Mucosa of descending colon (tissue), 3 donors: ENCODE measurements around the gene MTCH1. TPM values are rescaled to one million over a fixed set of nuclear protein-coding genes. Genes with fewer than 3 reads are reported as not detected.

Source experiments
- ATAC-seq: fragments of 200-7000 bp; cut with Tn5 transposase; one replicate; pipeline ENCODE4 v1.9.1; 2020; ENCODE audit warnings: mild to moderate bottlenecking, moderate library complexity
- DNase-seq, 3 donors: peaks; one replicate each; pipeline ENCODE4 v3.0.0-alpha.2; 2020
- H3K36me3 ChIP-seq: fragments of 200-600 bp; one replicate; pipeline ENCODE4 v1.8.0; 2021; ENCODE audit warnings: low read depth, mild to moderate bottlenecking
- H3K4me1 ChIP-seq: fragments of 200-600 bp; one replicate; pipeline ENCODE4 v1.8.0; 2021; ENCODE audit warnings: low read depth, mild to moderate bottlenecking
- H3K4me3 ChIP-seq: fragments of 200-600 bp; one replicate; pipeline ENCODE4 v1.8.0; 2021; ENCODE audit warnings: mild to moderate bottlenecking
- H3K9me3 ChIP-seq: fragments of 200-600 bp; one replicate; pipeline ENCODE4 v1.8.0; 2021; ENCODE audit warnings: mild to moderate bottlenecking
- CTCF ChIP-seq: fragments of 200-600 bp; IDR thresholded peaks from one replicate; pipeline ENCODE4 v1.8.0; 2022; ENCODE audit warnings: antibody characterized with exemption, mild to moderate bottlenecking
- intact Hi-C, 2 donors: fragments of 100-400 bp; cut with DNase I in 1 of 2; cut with micrococcal nuclease in 1 of 2; formaldehyde crosslinking; loops; one replicate each; pipeline versions ENCODE4 v1.11.0 to v1.11.1; 2022; cut with DNase I, micrococcal nuclease
- total RNA-seq, 3 donors: library from RNA; stranded (reverse); fragmentation: NEBNext Ultra II Directional in 2 of 3; extraction: Animal tissue kit (Norgen Biotek cat#: 25700) in 2 of 3; gene quantifications; one replicate each; pipeline versions ENCODE4 v1.2.1 to v1.2.4, GENCODE V29; 2021 to 2023
- donor health status: DM: no; HTN: no; CAD: no; lungs with moderate emphysema.
- donor health status: DM: no; HTN: no; CAD: no.
- donor health status: DM: no; HTN: yes; CAD: no.

Gene MTCH1
- total RNA-seq, 3 donors from 2014 or later, result 153 to 186 (median 157) TPM

GRCh38 chr6:36980876-36981619 lies 4.9 kb downstream of the MTCH1 start:
- no peak for DNase-seq
- Histone ChIP-seq H3K4me3 (no peak overlapping the region), H3K9me3 (no peaks in the 10 kb centered on the region), H3K36me3 (peaks cover 4% of the 10 kb centered on the region), H3K4me1 (peaks cover 16% of the 10 kb centered on the region)
- no peak for TF ChIP-seq CTCF
- intact Hi-C loops, result loop anchor here in 1 of 2 donors (10.0 kb wide), 1 partner anchor 96 kb away; the partner anchor contains the start of gene C6orf89
- ATAC-seq, result no peak

DNA sequence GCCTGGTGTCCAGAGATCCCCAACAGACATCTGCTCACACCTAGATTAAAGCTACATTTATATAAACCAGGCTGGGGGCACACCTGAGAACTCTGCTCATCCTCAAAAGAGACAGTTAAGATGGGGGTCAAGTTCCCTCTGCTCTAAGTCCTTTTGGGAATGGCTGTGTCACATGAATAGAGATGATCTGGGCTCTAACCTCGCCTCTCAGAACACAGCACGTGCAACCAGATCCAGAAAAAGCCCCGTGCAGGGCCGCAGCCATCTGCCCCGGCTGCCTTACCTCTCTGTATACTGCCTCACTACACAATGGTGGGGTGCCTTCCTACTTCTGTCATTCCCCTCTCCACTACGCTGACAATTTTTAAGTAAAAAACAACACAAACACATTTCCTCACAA lies 5.9 kb downstream of the MTCH1 start:
- Histone ChIP-seq H3K36me3 (peaks cover 12% of the 10 kb centered on the region), H3K4me3 (no peak overlapping the region), H3K4me1 (peaks cover 16% of the 10 kb centered on the region), H3K9me3 (no peaks in the 10 kb centered on the region)
- ATAC-seq (no peak), DNase-seq (no peak)
- no peak for TF ChIP-seq CTCF
- intact Hi-C loops, result loop anchor here in 1 of 2 donors (10.0 kb wide), 1 partner anchor 95 kb away; the partner anchor contains the start of gene C6orf89

DNA sequence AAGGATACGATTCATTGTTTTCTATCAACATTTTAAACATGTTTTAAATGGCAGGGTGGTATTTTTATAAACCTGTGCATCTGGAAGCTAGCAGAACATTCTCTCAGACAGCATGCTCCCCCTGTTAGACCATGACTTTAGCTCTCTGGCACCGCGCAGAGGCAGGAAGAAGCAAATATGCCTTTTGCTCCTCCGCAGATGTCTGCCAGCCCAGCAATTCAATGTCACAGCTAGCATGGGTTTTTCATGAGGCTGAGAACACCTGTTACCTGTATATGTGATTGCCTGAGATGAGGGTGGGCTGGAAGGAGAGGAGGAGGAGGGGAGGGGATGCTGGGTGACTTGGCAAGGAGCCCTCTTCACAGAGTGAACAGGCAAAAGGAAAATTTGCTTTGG lies 6.7 kb downstream of the MTCH1 start:
- no peaks in the 10 kb centered on the region for H3K9me3 ChIP-seq
- no peak overlapping the region for H3K4me3 ChIP-seq
- peak; percentile 59 for ATAC-seq
- intact Hi-C loops, result no loop called here
- H3K4me1 ChIP-seq, result peaks cover 8% of the 10 kb centered on the region
- TF ChIP-seq CTCF, result no peak
- H3K36me3 ChIP-seq, result peaks cover 12% of the 10 kb centered on the region
- peak in 2 of 3 donors; percentile 23 to 55 for DNase-seq

DNA sequence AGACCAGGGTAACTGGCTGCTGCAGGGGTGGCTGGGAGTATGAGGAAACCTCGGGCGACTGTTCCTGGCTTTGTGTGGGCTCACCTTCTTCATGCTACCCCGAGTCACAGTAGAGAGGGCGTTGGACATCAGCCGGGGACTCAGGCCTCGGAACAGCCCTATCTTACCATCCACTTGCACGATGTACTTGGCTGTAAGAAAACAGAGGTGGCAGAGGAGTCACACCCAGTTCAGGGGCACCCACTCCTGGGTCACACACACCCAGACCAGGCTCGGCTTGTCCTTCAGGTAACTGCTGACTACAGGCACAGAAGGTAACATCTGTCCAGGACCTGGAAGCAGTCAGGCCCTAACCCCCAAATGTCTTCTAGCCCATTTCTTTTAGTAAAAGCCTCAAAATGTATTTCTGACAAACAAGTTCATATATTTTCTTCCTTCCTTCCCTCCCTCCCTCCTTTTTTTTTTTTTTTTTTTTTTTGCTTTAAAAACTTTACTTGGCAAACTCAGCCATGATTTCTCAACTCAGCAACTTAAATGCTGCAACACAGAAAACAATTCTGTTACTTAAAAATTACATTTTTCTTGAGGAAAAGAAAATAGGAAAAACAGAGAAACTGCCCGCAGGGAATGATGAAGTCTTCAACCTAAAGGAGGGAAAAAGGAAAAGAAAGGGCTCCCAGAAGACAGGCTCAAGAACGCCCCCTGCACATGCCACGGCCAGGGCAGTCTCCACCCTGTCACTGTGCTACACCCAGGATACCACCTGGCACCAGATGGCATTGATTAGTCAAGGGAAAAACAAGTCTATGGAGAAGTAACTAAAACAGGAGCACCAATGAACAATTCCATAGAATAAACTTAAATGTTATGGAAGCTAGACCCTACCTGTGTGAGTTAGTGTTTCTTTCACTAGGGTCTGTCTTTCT lies 7.3 kb downstream of the MTCH1 start:
- peaks cover 16% of the 10 kb centered on the region for H3K36me3 ChIP-seq
- TF ChIP-seq CTCF, result no peak
- DNase-seq (no peak), ATAC-seq (no peak)
- H3K4me1 ChIP-seq, result peaks cover 3% of the 10 kb centered on the region
- intact Hi-C loops, result no loop called here
- no peak overlapping the region for H3K4me3 ChIP-seq
- H3K9me3 ChIP-seq, result no peaks in the 10 kb centered on the region

- TF ChIP-seq CTCF, result no peak
- ATAC-seq (no peak), DNase-seq (no peak)
- H3K9me3 ChIP-seq, result no peaks in the 10 kb centered on the region
- H3K4me1 ChIP-seq, result no peaks in the 10 kb centered on the region
- intact Hi-C loops, result no loop called here
- peaks cover 17% of the 10 kb centered on the region for H3K36me3 ChIP-seq
- H3K4me3 ChIP-seq, result no peak overlapping the region
These were observed 8.5 kb downstream of the MTCH1 start for GRCh38 chr6:36977470-36977941.
